Right atrium auricular region (tissue), 2 donors: ENCODE data around the gene RHBDL3. TPM values are rescaled to one million over a fixed set of nuclear protein-coding genes. Genes with fewer than 3 reads are reported as not detected.

ENCODE experiments used
- DNase-seq: peaks from one replicate; pipeline ENCODE4 v3.0.0-alpha.2; 2019; ENCODE audit warnings: low spot score
- H3K27ac ChIP-seq, 2 donors: fragments of 200-600 bp; sonication (generic); 1 replicate in 1 of 2; 2 replicates in 1 of 2; pipeline ENCODE4 v1.5.1; 2016 to 2019
- H3K27me3 ChIP-seq, 2 donors: fragments of 200-600 bp; sonication (generic); one replicate each; pipeline versions ENCODE4 v1.5.1 to v1.6.0; 2017 to 2019
- H3K36me3 ChIP-seq: fragments of 200-600 bp; sonication (generic); one replicate; pipeline ENCODE4 v1.5.1; 2016
- H3K4me1 ChIP-seq, 2 donors: fragments of 200-600 bp; sonication (generic); one replicate each; pipeline versions ENCODE4 v1.5.1 to v1.6.0; 2017 to 2019
- H3K4me3 ChIP-seq, 2 donors: fragments of 200-600 bp; sonication (generic); 1 replicate in 1 of 2; 2 replicates in 1 of 2; pipeline ENCODE4 v1.5.1; 2017 to 2019; ENCODE audit warnings: mild to moderate bottlenecking in 1 of 2, moderate library complexity in 1 of 2
- H3K9me3 ChIP-seq, 2 donors: fragments of 200-600 bp; sonication (generic); one replicate each; pipeline ENCODE4 v1.5.1; 2019
- CTCF ChIP-seq, 2 donors: fragments of 200-600 bp; sonication (generic); IDR thresholded peaks; one replicate each; pipeline ENCODE4 v1.5.1; 2019; ENCODE audit warnings: antibody characterized with exemption in 2 of 2
- total RNA-seq, 2 donors: library from RNA; depleted of rRNA; stranded (reverse); fragments of >200 nt; gene quantifications; one replicate each; pipeline ENCODE4 v1.1.0, GENCODE V29; 2016

Gene RHBDL3
- total RNA-seq, 2 donors from 2014 or later, result 18.0 to 19.2 TPM

- no peak for TF ChIP-seq CTCF (IDR thresholded peaks at IDR 0.05)
- H3K4me1 ChIP-seq, result peaks cover 0 to 23% of the 10 kb centered on the region in 2 donors
- no peaks in the 10 kb centered on the region for H3K9me3 ChIP-seq
- H3K27ac ChIP-seq, result no peak overlapping the region
- no peaks in the 10 kb centered on the region for H3K36me3 ChIP-seq
- H3K27me3 ChIP-seq, result no peaks in the 10 kb centered on the region
- DNase-seq, result no peak
- H3K4me3 ChIP-seq, result no peak overlapping the region
Measured at GRCh38 chr17:32281011-32281451, 15.4 kb downstream of the RHBDL3 start.

- Histone ChIP-seq H3K9me3 (no peaks in the 10 kb centered on the region), H3K36me3 (no peaks in the 10 kb centered on the region), H3K27ac (no peak overlapping the region), H3K27me3 (no peaks in the 10 kb centered on the region), H3K4me1 (peaks cover 0 to 18% of the 10 kb centered on the region in 2 donors), H3K4me3 (no peak overlapping the region)
- no peak for TF ChIP-seq CTCF (IDR thresholded peaks at IDR 0.05)
- no peak for DNase-seq
Measured at GRCh38 chr17:32283745-32284201, 18.1 kb downstream of the RHBDL3 start.

GRCh38 chr17:32285306-32285705 is 19.7 kb downstream of the RHBDL3 start:
- TF ChIP-seq CTCF (IDR thresholded peaks at IDR 0.05), result no peak
- H3K27ac ChIP-seq, result no peak overlapping the region
- H3K36me3 ChIP-seq, result no peaks in the 10 kb centered on the region
- no peaks in the 10 kb centered on the region for H3K27me3 ChIP-seq
- DNase-seq, result no peak
- no peak overlapping the region for H3K4me3 ChIP-seq
- H3K9me3 ChIP-seq, result no peaks in the 10 kb centered on the region
- H3K4me1 ChIP-seq, result peaks cover 0 to 18% of the 10 kb centered on the region in 2 donors

- Histone ChIP-seq H3K27ac (no peak overlapping the region), H3K36me3 (no peaks in the 10 kb centered on the region), H3K4me1 (peaks cover 0 to 13% of the 10 kb centered on the region in 2 donors), H3K4me3 (no peak overlapping the region), H3K9me3 (no peaks in the 10 kb centered on the region), H3K27me3 (no peaks in the 10 kb centered on the region)
- no peak for DNase-seq
- no peak for TF ChIP-seq CTCF (IDR thresholded peaks at IDR 0.05)
Measured at GRCh38 chr17:32285746-32286517, 20.3 kb downstream of the RHBDL3 start.

GRCh38 chr17:32286518-32286900 is 20.9 kb downstream of the RHBDL3 start:
- TF ChIP-seq CTCF (IDR thresholded peaks at IDR 0.05), result no peak
- no peaks in the 10 kb centered on the region for H3K9me3 ChIP-seq
- H3K4me1 ChIP-seq, result peaks cover 0 to 7% of the 10 kb centered on the region in 2 donors
- no peak overlapping the region for H3K4me3 ChIP-seq
- DNase-seq, result no peak
- no peaks in the 10 kb centered on the region for H3K27me3 ChIP-seq
- H3K36me3 ChIP-seq, result no peaks in the 10 kb centered on the region
- no peak overlapping the region for H3K27ac ChIP-seq
